ENCODE data around the gene GRIK4.

Gene GRIK4

DNA sequence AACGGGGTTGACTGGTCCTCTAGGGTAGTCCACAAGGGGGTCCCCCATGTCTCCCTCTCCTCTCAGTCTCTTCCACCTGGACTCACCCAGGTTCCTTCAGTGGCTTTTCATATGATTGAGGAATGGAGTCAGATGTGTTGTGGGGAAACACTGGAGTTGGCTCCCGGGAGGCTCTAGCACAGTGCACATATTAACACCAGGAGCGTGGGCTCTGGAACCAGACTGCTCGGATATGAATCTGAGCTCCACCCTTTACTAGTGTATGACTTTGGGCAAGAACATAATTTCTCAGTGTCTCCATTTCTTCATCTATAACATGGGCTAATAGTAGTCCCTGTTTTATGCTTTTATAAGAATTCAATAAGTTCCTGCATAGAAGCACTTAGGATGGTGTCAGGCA, 157.0 kb downstream of the GRIK4 start:
- no peak for DNase-seq (ENCODE audit: low spot score)

DNA sequence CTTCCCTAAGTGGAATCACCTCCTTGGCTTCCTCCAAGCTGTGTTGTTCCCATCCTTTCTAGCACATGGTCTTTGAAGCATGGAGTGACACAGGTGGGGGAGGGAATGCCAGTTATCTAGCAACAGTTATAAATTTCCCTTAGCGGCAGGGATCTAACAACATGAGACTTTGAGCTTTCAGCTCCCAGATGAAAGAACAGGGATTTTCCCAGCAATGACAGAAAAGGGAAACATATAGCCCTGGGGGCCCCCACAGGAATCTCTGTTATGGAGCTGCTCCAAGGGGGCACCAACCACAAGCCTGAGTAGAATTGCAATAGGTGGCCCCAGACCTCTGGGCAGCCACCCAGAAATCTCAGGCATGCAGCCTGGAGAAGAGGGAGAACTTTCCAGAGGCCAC, 163.0 kb downstream of the GRIK4 start:
- no peak for DNase-seq (ENCODE audit: low spot score)

DNA sequence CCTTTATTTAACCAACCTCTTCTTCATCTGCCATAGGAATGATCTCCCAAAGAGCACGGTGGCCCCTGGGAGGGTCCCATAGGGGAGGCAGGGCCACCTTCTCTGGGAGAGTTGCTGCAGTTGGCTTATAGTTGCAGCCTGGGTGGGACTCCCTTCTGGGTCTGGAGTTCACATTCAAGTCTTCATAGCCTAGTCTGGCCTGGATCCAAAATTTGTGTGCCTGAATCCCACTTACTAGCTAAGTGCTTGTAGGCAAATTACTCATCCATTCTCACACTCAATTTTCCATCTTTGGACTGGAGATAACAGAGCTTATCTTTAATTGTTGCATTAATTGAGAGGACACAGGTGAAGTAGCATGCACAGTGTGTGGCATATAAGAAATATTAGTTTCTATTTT, 163.6 kb downstream of the GRIK4 start:
- DNase-seq (ENCODE audit: low spot score): no peak

DNA sequence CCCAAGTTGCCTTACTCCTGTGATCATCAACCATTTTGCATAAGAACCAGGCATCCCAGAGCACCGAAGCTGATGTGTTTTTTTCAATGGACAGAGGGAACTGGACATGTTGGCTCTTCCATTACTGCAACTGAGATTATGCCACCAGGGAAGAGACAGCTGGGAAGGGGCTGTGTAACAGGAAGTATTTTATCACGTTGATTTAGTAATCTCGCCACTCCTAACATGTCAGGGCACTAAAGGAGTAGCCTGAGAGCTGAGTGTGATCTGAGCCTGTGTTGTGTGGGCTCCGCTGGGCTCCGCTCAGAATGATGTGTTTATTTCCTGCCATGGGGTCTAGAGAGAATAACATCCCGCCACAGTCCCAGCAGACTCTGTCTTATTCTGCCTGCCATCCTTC, 165.4 kb downstream of the GRIK4 start:
- DNase-seq (ENCODE audit: low spot score): no peak

DNA sequence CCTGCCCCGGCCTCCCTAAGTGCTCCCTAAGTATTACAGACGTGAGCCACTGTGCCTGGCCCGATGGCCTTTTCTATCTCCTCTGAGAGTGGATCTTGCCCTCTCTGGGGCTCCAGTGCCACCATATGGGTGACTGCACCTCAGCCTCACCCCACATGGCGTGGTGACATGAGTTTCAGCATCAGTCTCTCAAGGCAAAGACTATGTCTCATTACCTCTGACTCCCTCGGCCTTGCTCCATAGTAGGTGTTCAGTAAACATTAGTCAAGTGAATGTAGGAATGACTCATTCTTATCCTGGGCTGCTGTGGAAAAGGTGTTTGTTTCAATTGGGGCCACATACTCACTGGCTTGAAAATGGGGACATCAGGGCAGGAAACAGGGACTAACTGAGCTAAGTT, 168.8 kb downstream of the GRIK4 start:
- DNase-seq (ENCODE audit: low spot score): no peak

DNA sequence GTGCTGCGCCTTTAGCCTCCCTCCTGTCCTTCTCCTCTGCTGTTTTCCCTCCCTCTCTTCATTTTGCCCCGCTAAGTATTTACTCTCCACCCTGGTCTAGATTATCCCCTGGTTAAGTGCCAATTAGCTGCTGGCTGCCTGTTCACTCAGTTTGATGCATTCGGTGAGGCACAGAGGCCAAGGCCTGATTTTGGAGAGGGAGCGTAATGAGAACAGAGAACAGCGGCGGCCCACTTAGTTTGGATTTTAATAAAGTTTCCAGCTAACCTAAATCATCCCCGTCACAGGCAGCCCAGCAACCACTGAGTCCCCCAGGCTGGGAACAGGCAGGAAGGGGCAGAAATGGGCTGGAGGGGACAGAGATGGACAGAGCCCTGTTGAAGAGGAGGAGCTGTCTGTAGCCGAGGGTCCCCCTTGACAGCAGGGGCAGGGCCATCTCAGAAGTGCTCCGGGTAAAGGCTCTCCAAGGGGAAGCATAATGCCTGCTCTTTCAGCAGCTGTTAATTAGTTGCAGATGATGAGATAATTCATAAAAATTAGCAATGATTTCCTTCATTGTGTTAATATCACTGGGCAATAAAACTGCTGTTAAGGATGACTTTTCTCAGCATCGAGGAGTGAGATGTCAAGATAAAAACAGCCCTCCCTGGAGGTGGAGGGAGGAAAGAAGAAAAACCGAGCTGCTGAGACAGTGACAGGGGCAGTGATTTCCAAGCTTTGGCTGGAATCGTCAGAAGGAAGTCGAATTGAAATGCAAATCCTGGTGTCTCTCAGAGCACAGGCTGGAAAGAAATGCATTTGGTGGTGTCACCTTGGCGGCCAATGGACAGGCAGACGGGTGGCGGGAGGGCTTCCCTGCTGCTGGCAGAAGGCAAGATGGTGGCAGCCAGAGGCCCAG, 170.1 kb downstream of the GRIK4 start:
- DNase-seq (ENCODE audit: low spot score): no peak

DNA sequence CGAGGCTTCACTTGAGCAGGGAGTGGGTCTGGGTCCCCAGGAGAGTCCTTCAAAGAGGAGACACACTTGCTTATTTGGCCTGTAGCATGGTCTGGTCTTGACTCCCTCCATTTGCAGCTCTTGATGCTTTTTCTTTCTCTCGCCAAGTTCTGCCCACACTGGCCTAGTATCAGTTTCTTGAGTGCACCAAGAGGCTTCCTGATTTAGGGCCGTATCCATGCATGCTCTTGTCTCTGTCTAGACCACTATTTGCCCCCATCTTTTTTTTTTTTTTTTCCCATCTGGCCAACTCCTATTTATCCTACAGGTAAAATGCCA, 170.7 kb downstream of the GRIK4 start:
- no peak for DNase-seq (ENCODE audit: low spot score)

DNA sequence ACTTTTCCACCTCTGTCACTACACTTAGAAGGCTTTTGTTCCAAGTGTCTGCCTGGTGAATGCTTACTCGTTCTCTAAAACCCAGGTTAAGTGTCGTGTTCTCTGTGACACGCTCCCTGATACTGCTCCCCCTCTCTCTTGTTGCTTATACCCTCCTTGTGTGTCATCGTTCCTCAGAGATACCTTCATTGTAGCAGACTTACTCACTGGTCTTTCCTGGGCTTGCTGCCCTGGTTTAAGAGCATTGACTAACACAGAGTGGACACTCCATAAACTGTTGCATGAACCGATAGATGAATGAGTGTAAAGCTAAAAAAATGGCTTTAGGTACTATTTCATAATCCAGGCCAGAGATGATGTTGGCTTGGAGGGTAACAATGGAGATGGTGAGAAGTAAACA, 171.3 kb downstream of the GRIK4 start:
- no peak for DNase-seq (ENCODE audit: low spot score)

DNA sequence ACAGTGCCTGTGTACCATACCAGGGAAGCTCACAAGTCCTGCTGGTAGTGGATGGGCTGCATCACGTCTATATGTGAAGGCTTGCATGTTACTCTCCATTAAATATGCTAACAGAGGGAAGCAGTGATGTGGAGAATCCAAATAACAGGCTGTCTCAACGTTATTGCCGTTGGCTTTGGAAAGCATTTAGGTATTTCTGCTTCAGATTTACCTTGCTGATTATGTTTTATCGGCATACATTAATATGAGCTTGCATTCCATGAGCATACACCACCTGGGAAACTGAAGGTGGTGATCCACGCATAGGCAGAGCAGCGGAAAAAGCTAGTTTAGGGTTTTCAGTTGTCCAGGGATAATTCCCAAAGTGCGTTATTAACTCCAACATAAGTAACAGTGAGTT, 175.0 kb downstream of the GRIK4 start:
- DNase-seq (ENCODE audit: low spot score): no peak

DNA sequence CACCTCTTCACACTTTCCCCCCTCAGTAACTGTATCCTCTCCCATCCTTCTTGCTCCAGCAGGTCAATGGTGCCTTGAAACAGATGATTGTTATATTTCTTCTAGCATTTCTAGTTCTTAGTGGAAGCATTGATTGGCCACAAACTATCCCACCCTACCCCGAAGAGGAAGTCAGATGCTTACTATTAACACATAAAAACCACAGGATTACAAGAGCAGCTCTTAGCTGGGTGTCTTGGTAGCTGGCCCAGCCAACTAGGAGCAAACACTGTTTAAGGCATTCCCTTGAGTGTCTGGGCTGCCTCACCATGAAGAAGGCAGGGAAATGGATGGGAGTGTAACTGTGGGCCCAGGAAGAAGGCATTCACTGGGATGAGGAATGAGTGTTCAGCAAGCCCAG, 176.6 kb downstream of the GRIK4 start:
- DNase-seq (ENCODE audit: low spot score): no peak

DNA sequence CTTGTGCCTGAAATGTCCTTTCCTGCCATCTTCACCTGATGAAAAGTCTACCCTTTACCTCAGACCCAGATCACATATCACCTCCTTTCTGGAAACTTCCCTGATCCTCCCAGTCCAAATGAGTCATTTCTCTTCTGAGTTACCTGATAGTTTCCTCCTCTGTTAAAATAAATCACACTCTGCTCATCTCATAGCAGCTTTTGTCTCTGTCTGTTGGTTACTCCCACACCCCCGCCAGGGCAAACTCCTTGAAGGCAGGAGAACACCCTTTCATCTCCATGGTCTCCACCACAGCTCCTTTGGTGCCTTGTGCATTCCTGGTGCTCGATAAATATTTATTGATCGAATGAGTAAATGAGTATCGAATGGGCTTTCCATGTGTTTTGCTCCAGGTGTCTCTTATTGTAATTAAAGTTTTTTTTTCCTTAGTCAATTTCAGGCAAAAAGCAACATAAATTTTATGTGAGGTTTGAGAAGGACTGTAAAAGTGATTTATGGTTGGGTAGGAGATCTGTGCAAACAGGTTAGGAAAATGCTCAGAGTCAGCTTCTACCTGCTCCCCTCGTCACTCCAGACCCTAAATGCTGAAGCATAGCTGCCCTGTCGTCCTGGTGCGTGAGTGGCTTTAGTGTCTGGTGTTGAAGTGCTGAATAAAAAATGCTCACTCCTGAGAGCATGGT, 178.2 kb downstream of the GRIK4 start:
- no peak for DNase-seq (ENCODE audit: low spot score)

DNA sequence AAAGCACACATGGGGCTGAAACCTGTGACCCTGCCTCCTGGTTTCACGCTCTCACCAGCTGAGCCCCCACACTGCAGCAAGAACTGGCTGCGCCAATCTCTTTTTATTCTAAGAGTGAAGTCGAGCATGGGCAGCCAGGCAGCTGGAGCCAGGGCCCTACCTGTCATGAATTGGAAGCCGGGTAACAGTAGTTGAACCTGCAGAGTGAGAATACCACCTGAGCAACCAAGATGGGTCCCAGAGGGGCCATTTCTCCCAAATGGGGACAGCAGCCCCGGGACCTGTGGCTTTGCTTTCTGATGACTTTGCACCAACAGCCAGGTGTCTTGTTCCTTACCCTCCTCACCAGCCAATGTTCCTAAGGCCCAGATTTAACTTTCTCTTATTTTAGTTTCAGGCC, 178.9 kb downstream of the GRIK4 start:
- DNase-seq (ENCODE audit: low spot score): no peak

DNA sequence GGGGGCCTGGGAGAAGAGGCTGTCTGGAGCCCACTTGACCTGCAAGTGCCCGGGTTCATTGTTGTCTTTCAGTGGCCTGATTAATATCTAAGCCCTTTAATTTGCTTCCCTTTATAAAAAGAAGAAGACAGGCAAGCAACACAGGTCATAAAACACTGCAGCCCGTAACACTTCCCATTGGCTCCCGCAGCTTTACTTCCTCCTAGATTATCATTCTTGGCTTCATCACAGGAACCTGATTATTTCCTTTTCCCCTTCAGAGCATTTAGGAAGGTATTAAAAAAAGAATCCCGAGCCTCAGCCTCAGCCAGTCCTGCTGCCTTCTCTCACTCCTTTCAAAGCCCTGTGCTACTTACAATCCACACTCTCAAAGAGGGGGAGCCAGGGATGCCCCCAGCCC, 183.2 kb downstream of the GRIK4 start:
- no peak for DNase-seq (ENCODE audit: low spot score)

DNA sequence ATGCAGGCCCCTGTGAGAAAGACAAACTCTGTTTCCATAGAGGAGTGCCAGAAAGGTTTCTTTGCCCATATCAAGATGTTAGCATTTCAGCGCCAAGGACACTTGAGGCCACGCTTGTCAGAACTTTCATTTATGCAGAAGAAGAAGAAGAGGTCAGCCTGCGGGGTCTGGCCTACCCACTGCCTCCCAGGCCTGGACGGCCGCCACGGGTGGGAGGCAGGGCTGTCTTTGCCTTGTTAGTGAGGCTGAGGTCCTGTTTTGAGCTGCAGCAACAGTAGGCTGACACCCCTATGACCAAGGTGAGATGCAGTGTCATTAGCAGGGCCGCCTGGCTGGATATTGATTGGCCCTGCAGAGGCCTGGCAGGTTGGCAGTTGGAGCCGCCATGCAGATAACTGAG, 183.9 kb downstream of the GRIK4 start:
- no peak for DNase-seq (ENCODE audit: low spot score)

DNA sequence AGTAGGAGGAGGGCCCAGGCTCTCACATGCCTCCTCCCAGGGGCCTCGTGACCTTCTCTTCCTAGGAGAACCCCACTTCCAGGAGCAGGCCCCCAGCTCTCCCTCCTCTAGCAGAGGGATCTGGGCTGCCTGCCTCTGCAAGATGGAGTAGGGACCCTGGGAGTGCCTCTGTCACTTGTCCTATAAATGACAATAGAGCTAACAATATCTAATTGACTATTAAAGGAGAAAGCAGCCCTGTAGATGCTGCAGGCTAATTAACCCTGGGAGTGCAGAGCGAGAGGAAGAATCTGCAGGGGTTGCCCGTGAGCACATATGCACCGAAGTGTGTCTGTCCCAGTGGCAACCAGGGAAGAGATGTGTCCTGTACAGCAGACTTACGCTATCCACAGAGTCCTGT, 184.4 kb downstream of the GRIK4 start:
- no peak for DNase-seq (ENCODE audit: low spot score)

DNA sequence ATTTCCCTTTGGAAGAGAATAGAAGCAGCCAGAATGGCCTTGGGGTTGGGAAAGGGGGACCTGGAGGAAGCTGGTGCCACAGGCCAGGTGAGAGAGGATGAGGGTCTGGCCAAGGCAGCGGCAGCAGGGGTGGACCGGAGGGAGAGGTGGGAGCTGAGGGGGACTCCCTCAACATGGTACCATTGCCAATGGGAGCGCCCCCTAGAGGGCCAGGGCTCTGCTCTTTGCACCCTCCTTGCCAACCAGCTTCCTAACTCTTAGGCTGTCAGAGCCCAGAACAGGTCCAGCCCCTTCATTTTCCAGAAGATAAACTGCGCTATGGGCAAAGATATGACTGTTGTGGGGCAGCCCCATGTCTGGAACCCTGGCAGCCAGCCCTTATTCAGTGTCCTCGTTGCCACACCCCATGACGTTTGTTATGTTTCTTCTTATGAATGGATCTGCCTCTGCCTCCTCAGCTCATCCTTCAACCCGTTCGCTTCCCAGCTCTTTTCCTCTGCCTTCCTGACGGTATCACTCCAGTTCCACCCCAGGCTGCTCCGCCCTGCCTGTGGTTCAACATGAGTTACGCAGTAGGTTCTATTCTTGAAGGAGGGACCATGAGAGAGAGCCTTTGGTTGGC, 185.2 kb downstream of the GRIK4 start:
- DNase-seq (ENCODE audit: low spot score): no peak

DNA sequence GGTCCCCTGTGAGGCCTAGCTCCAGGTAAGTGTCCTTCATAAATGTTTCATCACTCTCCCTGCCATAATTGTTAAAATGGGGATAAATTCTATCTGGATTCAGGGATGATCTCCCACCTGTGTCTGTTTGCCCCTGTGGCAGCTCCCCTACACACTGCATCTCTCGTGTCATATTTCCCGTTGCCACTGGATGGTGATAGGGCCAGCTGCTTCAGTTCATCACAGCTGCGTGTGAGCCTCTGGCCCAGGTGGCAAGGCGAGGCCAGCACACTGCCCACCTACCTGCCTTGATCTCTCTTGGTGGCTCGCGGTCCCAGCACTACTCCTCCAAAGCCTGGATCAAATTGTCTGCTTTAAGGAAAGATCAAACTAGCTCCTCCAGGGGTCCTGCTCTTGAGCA, 187.4 kb downstream of the GRIK4 start:
- no peak for DNase-seq (ENCODE audit: low spot score)

DNA sequence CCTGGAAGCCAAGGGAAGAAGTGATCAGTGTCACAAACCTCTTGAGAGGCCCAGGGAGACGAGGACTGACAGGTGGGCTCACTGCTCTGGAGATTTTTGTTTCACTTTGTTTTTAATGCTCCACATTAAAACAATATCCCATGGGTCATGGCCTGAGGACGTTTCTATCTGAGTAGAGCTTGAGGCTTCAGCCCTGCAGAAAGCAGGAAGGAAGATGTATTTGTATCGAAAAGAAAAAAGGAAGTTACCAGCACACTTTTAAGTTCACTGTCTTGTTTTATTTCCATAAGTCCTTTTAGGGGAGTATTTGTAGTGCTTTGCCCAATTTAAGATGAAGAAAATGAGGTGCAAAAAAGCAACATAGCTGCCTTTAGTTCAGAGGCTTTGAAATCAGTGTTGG, 191.1 kb downstream of the GRIK4 start:
- no peak for DNase-seq (ENCODE audit: low spot score)

DNA sequence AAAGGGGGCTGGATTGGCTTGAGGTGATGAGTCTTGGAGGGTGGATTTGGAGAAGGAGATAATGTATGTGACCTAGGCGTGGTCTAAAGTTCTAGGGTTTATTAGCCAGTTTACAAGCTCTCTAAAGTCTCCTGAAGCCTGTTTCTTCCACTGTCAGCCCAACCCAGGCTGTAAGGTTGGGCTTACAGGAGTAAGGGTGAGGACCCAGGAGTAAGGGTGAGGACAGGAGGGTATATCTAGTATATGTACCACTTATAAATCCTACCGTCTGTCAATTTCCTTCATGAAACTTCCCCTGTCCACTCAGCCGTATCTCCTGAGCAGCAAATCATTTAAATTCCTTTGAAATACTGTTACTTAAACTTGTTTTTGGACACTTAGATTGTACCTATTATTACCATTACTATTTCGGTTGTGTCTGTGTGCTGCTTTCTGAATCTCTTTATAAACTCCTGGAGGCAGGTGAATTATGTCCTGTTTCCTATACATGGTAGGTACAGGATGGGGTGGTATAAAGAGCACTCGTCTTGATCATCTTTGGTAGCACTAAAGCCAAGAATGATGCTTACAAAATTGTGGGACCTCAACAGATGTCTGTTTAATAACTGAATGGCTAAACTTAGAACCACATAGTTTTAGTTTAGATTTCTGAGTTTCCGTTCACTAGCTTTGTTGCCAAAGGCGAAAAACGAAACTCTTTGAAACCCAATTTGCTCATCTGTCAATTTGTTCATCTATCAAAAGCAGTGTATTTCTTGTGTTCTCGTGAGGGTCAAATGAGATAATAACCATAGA, 192.0 kb downstream of the GRIK4 start:
- DNase-seq (ENCODE audit: low spot score): no peak

DNA sequence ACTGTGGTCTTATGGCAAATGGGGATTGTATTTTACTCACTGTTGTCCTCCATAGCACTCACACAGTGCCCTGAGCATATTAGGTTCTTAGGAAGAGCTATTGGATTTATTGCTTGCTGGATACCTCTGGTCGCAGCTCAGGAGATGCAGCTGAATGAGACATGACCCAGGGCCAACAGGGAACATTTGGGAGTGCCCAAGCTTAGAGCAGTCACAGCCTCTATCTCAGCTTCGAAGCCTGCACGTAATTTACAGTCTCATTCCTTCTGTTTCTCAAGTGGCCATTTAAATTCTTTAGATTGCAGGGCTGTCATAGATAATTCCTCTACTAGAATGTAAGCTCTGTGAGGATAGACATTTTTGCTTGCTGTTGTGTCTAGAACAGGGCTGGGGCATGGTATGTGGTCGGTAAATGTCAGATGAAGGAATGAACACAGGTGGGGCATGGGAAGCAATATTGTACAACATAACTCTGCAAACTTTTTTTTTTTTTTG, 192.8 kb downstream of the GRIK4 start:
- DNase-seq (ENCODE audit: low spot score): no peak

DNA sequence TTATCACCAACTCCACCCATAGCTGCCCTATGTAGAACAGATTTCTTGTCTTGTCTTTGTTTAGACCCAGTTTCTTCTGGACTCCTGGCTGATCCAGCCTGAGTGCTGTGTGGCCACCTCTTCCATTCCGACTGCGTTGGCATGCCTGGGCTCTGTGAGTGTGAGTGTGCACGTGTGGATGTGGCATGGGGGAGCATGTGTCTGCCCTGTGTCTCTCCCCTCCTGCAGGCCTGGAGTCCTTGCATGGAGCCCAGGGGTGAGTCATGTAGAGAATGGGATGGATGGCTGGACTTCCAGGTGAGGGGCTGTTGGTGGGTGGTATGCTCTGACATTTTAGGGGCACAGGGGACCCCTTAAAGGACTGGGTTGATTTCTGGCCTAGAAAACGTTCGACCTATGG, 194.7 kb downstream of the GRIK4 start:
- DNase-seq (ENCODE audit: low spot score): no peak

DNA sequence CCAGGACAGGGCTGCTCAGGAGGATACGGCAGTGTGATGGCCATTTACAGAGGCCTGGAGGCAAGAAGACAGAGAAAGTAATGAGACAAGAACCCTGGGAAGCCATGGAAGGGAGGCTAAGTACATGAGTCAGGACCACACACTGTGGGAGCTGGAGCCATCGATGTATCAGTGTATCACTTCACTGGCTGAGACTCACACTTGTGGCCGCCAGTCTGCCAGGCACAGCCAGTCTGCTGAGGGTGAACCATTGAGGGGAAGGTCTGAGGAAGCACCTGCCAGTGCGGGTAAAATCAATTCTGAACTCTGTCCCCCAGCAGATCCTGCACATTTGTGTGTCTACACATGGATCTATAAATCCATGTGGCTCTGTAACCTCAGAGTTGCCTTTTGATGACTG, 195.6 kb downstream of the GRIK4 start:
- no peak for DNase-seq (ENCODE audit: low spot score)
